Subcutaneous adipose tissue (tissue), 4 donors: ENCODE data around the gene DBN1. TPM values are rescaled to one million over a fixed set of nuclear protein-coding genes. Genes with fewer than 3 reads are reported as not detected.

ENCODE experiments used
- CTCF ChIP-seq: fragments of 450-650 bp; IDR thresholded peaks from one replicate; pipeline ENCODE4 v1.5.1; 2016; ENCODE audit warnings: low read depth, mild to moderate bottlenecking, control low read depth, antibody characterized with exemption, moderate library complexity
- total RNA-seq, 4 donors: library from RNA; depleted of rRNA; stranded (reverse); fragments of >200 nt; gene quantifications; one replicate each; pipeline ENCODE4 v1.1.0, GENCODE V29; 2016

DBN1 gene
- total RNA-seq, 4 donors from 2014 or later = 25.2 to 50.9 (median 37.6) TPM

GRCh38 chr5:177435847-177436536, 37.4 kb downstream of the DBN1 start:
- TF ChIP-seq CTCF = no peak

- no peak for TF ChIP-seq CTCF
These were observed 38.3 kb downstream of the DBN1 start for GRCh38 chr5:177434942-177435738.

GRCh38 chr5:177434437-177434836, 39.0 kb downstream of the DBN1 start:
- no peak for TF ChIP-seq CTCF

- no peak for TF ChIP-seq CTCF
These were observed 39.7 kb downstream of the DBN1 start for GRCh38 chr5:177433658-177434217.

- no peak for TF ChIP-seq CTCF
These were observed 40.4 kb downstream of the DBN1 start for GRCh38 chr5:177432839-177433657.

GRCh38 chr5:177432143-177432838, 41.1 kb downstream of the DBN1 start:
- TF ChIP-seq CTCF = no peak
